ENCODE results near the gene SPATA7.

Gene SPATA7

DNA sequence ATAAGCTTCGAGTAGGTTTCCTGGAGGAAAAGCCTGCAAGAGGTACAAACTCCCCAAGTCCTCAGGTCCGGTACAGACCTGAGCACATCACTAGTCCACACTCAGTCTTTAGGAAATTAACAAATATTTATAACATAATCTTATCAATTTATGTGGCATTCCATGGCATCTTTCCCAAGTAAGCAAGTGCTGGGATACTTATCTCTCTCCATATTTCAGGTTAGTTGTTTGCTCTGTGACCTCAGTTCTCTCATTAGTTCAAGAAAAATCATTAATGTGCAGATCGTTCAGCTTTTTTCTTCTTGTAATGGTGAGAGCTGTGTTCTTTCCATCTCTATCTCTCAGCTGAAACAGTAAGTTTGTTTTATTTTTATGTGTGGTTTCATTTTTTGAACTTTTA lies 34.7 kb downstream of the SPATA7 start:
- no peak for DNase-seq

DNA sequence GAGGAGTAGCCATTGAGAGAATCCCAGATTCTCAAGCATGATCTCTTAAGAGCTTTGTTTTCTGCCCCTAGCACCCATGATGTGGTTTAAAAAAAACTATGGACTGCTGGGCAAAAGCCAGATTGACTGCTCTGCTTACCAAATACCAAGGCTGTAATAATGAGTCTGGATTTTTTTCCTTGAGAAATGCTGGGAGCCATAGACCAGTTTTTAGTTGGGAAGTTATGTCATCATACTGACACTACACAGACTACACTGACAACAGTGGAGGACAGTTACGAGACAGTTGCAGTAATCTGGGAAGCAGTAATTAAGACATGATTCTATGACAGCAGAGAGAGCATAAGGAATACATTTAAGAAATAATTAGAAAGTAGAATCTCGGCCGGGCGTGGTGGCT lies 35.8 kb downstream of the SPATA7 start:
- no peak for DNase-seq

DNA sequence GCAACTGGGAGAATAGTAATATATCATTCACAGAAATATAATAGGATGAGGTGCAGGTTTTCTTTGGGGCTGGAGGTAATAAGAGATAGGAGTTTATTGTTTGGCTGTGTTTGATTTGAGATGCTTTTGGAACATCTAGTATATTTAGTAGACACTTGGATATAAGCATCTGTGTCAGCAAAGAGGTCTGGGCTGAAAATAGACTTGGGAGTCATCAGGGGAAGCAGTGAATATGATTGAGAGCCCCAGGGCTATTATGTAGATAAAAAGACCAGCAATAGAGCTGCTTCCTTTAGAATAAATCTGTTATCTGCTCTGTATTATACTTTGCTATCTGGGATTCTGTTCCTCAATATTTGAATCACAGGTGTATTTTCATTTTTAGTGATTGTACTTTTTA lies 36.6 kb downstream of the SPATA7 start:
- DNase-seq, result no peak

DNA sequence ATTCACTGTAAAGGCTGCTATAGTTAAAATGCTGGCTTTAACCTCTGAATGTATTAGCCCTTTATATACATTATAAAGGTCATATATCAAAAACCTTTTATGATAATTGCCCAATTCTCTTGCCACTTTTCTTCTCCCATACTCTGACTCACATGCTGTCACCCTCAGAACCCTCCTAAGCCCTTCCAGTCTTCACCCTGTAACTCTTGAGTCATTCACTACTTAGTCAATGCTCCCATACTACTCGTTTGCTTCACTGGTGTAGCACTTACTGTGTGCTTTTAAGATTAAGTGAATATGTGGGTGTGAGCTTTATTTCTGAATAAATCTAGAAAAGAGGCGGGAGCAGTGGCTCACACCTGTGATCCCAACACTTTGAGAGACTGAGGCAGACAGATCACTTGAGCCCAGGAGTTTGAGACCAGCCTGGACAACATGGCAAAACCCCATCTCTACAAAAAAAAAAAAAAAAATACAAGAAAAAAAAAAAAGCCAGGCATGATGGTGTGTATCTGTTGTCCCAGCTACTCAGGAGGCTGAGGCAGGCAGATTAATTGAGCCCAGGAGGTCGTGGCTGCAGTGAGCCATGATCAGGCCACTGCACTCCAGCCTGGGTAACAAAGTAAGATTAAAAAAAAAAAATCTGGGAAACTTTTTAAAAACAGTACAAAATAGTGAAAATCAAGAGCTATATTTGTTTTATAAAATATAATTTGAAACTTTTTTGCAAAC lies 37.6 kb downstream of the SPATA7 start:
- DNase-seq, result no peak

DNA sequence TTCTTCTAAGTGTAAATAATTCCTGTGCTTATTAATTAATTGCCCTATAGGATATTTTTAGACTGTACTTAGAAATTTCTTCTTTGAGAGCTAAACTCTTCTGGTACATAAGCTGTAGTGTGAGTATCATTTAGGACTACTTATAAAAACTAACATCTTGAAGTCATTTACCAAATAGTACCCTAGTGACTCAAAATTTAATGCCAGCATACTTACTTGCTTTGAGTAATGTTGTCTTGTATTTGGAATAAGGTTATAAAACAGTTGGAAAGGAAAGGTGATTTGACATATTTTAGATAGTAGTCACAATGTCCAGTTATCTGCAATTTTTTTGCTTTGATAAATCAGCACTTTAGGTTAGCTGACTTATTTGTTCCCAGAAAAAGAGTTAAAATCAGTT lies 39.1 kb downstream of the SPATA7 start:
- no peak for DNase-seq

DNA sequence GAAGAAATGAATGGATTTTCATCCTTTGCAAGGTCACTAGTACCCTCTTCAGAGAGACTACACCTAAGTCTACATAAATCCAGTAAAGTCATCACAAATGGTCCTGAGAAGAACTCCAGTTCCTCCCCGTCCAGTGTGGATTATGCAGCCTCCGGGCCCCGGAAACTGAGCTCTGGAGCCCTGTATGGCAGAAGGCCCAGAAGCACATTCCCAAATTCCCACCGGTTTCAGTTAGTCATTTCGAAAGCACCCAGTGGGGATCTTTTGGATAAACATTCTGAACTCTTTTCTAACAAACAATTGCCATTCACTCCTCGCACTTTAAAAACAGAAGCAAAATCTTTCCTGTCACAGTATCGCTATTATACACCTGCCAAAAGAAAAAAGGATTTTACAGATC lies 40.8 kb downstream of the SPATA7 start:
- DNase-seq, result no peak

DNA sequence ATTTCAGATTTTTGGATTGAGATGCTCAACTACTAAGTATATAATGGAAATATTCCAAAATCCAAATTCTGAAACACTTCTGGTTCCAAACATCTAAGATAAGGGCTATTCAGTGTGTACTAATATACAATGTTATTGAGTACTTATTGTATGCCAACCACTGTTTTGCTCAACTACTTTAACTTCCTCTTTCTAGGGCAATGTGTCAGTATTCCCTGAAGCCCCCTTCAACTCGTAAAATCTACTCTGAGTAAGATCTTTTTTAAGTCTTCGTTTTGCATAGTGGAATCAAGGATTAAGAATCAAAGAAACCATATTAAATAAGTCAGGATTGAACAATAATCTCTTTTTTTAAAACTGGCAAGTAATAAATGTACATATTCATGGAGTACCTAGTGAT lies 45.5 kb downstream of the SPATA7 start:
- DNase-seq, result no peak

DNA sequence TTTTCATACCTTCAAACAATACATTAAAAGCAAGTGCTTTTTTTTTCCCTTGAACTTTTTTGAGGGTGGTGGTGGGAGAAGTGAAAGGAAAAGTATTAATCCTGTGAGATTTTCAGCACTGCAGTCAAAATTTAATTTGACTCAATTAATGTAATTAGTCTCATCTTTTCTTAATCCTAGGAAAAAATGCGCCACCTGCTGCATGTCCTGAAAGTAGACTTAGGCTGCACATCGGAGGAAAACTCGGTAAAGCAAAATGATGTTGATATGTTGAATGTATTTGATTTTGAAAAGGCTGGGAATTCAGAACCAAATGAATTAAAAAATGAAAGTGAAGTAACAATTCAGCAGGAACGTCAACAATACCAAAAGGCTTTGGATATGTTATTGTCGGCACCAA lies 52.2 kb downstream of the SPATA7 start:
- DNase-seq, result peak; percentile 9

DNA sequence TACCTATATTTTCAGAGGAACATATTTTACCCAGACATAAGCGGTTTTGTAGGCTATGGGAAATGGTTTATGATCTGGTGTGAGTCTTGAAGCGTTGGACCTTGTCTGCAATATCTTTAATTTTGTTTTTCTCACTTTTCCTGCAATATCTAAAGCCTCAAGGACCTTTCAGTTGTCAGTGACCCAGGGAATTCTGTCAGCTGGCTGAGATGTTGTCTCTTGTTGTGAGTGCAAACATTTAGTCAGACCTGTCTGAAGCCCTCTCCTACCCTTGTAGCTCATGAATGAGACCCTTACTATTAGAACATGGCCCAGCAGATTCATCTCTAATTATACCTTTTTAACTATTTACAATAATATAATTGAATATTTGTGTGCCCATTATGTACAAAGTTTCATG lies 53.6 kb downstream of the SPATA7 start:
- no peak for DNase-seq

DNA sequence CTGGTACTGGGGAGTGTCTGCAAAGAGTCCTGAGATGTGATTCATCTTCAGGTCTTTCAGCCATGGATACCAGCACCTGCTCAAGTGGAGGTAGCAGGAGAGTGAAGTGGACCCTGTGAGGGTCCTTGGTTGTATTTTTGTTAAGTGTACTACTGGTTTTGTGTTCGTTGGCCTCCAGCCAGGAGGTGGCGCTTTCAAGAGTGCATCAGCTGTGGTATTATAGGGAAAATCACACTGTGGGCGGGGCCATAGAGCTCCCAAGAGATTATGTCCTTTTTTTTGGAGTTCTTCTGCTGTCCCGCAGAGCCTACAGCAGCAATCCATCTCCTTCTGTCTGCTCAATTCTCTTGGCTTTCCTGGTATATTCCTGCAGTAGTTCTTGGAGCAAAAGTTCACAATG lies 66.8 kb downstream of the SPATA7 start:
- no peak for DNase-seq

DNA sequence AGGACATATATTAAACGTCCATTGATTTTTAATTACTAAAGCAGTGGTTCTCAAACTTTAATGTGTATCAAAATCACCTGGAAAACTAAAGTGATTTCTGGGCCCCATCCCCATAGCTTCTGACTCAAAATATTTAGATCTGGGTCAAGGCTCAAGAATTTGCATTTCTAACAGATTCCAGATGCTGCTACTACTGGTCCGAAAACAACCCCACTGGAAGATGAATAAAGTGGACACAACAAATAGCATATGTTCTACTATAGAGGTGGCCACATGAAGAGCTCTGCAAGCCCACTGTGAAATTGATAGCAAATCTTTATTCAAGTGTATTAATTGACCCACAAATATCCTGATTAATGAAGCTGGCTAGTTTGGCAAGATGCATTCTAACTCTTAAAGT lies 69.4 kb downstream of the SPATA7 start:
- no peak for DNase-seq

DNA sequence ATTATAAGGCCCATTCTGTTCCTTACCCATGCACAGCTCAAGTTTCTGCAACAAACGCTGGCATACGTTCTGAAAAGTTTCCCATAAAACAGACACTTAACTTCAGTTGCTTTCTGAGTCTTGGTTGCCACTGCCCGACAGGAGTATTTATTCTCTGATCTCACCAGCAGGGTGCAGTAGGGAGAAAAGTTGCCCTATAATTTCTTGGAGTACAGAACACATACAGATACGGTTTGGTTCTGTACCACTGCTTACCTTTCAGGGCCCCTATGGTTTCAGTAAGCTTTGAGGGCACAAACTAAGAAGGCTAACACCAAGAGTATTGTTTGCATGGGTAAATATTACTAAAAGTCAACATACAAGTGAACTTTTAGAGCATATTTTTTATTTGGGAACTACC lies 77.9 kb downstream of the SPATA7 start:
- DNase-seq, result peak; percentile 44

DNA sequence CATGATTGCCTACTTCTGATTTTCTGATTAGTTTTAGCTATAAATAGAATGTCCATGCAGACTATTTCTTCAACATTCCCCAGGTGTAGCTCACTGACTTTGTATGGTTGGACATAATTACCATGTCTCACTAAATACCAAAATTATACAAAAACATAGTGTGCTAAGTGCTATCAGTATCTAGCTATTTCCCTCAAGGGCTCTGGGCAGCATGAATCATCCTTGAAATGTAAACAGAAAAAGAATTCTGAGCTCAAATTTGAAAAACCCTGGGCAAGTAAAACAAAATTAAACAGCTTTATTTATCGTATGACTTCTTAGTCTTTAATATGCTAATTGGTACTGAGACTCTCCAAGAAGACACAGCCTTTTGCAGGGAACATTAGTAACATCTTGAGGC lies 82.9 kb downstream of the SPATA7 start:
- DNase-seq, result no peak

DNA sequence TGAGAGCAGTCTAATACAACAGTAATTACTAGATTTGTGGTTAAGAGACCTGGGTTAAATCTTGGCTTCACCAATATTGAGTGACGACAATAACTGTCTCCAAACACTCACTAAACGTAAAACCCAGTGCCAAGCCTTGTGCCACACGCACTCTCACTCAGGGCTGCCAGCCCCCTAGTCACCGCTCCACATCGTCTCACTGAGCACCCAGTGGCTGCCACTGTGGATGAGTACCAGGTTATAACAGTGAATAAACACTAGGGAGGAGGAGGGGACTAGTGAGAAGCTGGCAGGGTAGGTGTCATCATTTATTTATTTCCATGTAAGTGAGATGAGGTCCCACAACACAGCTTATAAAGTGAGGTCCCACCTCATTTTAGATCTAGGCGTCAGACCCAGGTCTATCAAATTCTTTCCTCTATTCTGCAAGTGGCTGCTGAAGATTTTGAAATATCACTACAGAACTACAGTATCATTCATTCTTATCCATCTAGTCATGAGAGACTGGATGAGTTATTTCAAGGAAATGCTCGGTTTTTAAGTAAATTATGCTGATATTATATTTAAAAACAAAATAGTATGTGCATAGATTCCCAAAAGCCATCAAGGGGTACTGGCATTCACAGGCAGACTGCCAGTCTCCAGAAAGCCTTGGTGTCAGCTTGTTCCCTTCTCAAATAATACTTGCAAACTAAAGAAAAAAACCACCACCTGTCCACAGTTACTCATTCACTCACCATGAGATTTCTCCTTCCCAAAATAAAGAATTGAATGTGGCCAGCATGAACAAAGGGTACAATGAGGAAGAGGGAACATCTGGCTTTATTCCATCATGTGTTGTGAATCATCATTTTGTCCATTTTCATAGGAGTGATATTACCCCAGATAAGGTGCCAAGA lies 85.3 kb downstream of the SPATA7 start:
- DNase-seq, result no peak

DNA sequence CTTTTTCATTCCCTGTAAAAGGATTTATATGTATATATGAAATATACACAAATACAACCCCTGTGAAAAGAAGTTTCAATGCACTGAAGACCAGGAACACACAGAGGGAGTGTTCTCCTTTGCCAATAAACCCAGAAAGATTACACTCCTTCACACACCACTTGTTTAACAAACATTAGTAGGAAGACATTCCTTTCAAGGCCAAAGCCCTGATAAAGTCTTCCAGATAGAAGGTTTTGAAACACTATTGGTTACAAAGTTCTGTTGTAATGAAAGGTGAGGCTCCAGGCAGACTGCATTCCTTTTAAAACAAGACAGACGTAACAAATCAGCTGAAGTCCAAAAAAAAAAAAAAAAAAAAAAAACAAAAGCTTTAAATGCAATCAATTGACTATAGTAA lies 88.3 kb downstream of the SPATA7 start:
- DNase-seq, result no peak

DNA sequence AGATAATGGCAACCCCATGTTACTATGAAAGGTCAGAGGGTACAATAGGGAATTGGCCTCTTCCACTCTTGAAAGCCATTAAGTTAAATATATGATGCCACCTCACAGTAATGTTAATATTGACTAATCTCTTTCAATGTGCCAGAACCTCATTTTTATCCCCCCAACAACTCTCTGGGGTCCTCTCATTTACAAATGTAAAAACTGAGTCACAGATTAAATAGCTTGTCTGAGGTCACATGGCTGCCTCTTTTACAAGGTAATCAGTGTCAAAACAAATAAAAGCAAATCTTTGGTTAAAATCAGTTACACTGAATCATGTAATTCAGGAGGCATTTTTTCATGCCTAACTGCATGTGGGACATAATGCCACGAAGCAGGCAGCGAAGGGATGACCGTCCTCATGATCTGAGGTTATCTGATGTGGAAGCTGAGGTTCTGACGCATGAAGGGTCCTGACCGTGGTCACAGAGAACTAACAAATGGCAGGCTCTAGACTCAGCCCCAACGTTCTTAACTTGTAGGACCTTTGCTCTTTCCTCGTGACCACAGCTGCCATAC lies 90.8 kb downstream of the SPATA7 start:
- no peak for DNase-seq

DNA sequence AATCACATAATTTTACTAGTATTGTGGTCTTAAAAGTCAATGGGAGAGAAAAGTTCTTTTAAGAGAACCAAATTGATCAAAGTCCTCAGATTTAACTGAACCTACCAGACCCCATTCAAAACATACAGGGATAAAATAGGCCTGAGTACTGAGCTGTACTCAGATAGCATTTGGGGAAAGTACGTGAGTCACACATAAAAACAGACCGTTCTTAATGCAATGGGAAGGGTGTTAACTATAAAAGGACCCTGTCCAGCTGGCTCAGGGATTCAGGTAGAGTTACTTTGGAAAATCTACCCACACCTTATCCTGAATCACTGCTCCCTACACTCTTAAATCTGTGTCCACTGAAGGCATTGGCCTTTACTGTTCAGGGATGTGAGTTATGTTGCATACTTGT lies 91.4 kb downstream of the SPATA7 start:
- DNase-seq, result no peak

DNA sequence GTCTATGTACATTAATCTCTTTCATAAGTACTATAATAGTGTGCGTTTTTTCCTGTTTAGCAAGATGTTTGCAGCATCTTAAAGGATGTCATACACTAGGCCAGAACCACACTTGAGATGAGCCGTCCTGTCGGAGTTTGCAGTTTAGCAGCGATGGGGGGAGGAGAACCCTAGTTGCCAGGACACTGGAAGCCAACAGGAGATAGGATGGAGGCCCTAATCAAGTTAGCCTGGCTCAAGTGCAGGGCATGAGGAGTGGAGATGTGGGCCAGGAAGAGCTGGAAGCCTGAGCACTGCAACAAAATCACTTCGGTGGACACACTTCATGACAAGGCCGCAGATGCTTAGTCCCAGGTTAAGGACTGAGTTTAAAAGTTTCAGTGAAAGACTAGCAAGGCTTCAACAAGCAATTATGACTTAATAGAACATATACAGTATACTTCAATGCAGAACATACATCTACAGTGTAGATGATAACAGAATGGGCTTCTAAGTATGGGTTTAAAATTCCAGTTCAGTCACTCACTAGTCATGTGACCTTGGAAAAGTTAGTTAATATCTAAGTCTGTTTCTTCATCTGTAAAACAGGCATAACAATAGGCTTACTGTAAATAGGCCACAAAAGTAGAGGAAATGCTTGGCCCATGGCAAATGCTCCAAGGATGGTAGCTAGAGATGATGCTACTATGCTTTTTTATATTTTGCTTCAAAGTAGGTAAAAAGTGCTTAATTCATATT lies 92.2 kb downstream of the SPATA7 start:
- DNase-seq, result no peak

DNA sequence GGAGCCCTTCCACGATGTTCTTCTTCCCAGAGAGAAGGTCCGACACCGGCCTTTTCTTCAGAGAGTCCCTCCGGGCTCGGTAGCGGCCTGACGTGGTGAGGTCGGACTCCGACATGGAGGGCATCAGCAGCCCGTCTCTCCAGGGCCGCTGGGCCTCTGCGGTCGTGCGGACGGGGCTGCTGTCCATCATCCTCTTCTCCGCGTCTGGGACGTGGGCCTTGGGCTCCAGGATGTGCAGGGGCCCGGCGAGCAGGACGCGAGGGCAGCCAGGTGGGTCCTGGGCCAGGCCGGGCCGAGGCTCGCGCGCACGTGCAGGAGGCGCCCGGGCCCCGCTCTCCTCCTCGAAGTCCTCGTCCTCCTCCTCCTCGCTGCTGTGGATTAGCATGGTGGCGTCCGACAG lies 93.5 kb downstream of the SPATA7 start:
- DNase-seq, result no peak

DNA sequence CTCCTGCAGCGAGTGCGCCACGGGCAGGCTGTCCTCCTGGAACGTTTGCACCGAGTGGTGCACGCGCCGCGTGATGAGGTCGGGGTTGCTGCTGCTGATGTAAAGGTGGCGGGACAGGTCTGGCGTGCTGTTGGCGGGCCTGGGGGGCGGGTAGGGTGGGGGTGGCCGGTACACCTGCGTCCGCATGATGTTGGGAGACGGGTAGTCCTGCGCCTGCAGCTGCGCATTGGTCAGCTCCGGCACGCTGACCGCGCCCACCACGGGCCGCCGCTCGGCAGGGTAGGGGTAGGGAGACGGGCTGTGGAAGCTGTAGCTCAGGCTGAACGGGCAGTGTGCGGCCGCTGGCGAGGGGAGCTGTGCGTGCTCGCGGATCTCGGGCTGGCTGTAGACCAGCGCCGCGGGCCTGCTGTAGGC lies 94.1 kb downstream of the SPATA7 start:
- DNase-seq, result no peak

DNA sequence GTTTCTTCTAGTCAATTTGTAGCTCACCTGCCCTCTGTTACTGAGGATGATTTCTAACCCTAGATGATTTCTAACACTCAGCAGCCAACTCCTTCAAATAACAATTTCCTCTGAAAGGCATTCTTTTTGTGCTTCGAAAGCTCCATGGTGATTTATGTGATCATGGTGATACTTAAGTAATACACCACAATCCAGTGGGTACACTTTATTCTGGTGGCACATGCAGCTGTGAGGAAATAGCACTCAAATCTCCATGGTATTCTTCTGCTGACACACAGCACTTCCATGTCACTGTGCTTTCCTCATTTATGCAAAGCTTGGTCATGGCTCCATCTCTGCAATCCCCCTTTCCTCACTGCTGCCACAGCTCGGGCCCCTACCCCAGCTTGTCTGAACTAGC lies 95.6 kb downstream of the SPATA7 start:
- no peak for DNase-seq

DNA sequence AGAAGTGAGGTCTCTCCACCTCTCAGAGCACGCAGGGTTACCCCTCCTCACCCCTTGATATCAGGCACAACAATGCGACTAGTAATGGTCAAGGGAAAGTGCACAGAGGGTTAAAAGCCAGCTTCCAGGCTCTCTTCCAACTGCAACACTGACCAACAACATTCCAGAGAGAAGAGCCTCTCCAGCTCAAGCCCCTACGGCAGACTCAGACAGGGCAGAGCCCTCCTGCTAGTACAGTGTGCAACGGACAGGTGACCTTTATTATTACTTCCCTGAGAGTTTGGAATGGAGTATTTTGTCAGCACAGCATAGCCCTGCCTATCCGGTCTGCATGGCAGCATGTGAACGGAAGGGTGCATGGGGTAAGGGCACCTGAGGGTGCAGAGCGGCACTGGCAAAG lies 96.3 kb downstream of the SPATA7 start:
- no peak for DNase-seq

DNA sequence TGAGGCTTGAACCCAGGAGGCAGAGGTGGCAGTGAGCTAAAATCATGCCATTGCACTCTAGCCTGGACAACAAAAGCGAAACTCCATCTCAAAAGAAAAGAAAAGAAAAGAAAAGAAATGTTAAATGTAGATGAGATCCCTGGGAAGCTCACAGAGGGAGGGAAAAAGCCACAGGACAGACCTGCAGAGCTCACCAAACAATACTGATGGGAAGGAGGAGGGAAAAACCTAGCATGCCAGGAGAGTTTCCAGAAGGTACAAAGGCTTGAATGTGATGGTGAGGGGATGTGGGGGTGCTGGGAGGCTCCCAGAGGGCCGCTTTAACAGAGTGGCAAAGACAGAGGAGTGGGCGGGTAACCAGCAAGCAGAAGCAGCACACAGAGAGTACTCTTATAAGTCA lies 97.1 kb downstream of the SPATA7 start:
- no peak for DNase-seq

All from hematopoietic multipotent progenitor cell treated with erythropoietin and hydrocortisone succinate and interleukin-3 and kit ligand, for 8 days (in vitro differentiated cells).